ENCODE measurements around the gene CEP162.
"Not testable (repeated sequence)": the region's sequence is repeated elsewhere in the genome, so short reads cannot be mapped to it uniquely, and the experiment has no call there.

CEP162 gene

DNA sequence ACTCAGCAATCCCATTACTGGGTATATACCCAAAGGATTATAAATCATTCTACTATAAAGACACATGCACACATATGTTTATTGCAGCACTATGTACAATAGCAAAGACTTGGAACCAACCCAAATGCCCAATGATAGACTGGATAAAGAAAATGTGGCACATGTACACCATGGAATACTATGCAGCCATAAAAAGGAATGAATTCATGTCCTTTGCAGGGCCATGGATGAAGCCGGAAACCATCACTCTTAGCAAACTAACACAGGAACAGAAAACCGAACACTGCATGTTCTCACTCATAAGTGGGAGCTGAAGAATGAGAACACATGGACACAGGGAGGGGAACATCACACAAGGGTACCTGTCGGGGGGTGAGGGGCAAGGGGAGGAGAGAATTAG is 63.1 kb downstream of the CEP162 start:
- H3K9me3 ChIP-seq (ENCODE audit: control insufficient read depth, low read length); H3K27me3 ChIP-seq (ENCODE audit: control insufficient read depth, insufficient read depth, low read length, poor library complexity, severe bottlenecking); H3K27ac ChIP-seq (ENCODE audit: insufficient read depth, low read depth, low read length, poor library complexity, severe bottlenecking); H3K4me3 ChIP-seq (ENCODE audit: insufficient read depth, low read depth, low read length); H3K4me1 ChIP-seq (ENCODE audit: control insufficient read depth, insufficient read depth, low read length); H3K36me3 ChIP-seq (ENCODE audit: control insufficient read depth, insufficient read depth, low read length): not testable (repeated sequence)
- WGBS, 2 experiments: 86 to 94% methylated on average over 3 of the region's 3 CpGs

DNA sequence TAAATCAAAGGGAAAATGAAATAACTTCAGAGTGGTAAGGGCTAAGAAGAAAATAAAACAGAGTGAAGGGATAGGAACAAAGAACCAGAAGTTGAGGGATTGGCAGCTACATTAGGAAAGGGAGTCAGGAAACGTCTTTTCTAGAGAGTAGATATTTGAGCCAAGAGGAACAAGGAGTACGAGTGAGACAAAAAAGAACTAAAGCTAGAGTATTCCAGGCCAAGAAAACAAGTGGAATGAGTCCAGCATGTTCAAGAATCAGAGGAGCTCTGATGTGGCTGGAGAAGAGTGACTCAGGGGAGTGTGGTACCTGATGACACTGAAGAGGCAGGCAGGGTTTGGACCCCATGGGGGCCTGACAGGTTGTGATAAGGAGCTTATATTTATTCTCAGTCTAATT is 66.3 kb downstream of the CEP162 start:
- Histone ChIP-seq H3K36me3 (ENCODE audit: control insufficient read depth, insufficient read depth, low read length) (peaks cover 2% of the 10 kb centered on the region), H3K4me3 (ENCODE audit: insufficient read depth, low read depth, low read length) (no peak overlapping the region), H3K27me3 (ENCODE audit: control insufficient read depth, insufficient read depth, low read length, poor library complexity, severe bottlenecking) (no peaks in the 10 kb centered on the region), H3K27ac (ENCODE audit: insufficient read depth, low read depth, low read length, poor library complexity, severe bottlenecking) (no peak overlapping the region), H3K4me1 (ENCODE audit: control insufficient read depth, insufficient read depth, low read length) (no peaks in the 10 kb centered on the region), H3K9me3 (ENCODE audit: control insufficient read depth, low read length) (no peaks in the 10 kb centered on the region)
- 90 to 91% methylated on average over 2 of the region's 2 CpGs for WGBS, 2 experiments

DNA sequence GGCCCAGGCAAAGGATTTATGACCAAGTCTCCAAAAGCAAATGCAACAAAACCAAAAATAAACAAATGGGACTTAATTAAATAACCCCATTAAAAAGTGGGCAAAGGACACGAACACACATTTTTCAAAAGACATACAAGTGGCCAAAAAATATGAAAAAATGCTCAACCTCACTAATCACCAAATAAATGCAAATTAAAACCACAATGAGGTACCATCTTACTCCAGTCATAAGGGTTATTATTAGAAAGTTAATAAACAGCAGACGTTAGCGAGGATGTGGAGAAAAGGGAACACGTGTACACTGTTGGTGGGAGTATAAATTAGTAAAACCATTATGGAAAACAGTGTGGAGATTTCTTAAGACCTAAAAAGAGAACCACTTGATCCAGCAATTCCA is 71.1 kb downstream of the CEP162 start:
- H3K4me1 ChIP-seq (ENCODE audit: control insufficient read depth, insufficient read depth, low read length): no peaks in the 10 kb centered on the region
- H3K9me3 ChIP-seq (ENCODE audit: control insufficient read depth, low read length): no peaks in the 10 kb centered on the region
- H3K27ac ChIP-seq (ENCODE audit: insufficient read depth, low read depth, low read length, poor library complexity, severe bottlenecking): no peak overlapping the region
- H3K4me3 ChIP-seq (ENCODE audit: insufficient read depth, low read depth, low read length): no peak overlapping the region
- H3K36me3 ChIP-seq (ENCODE audit: control insufficient read depth, insufficient read depth, low read length): peaks cover 3% of the 10 kb centered on the region
- 96 to 100% methylated on average over 1 to 4 of the region's 4 CpGs for WGBS, 2 experiments
- no peaks in the 10 kb centered on the region for H3K27me3 ChIP-seq (ENCODE audit: control insufficient read depth, insufficient read depth, low read length, poor library complexity, severe bottlenecking)

DNA sequence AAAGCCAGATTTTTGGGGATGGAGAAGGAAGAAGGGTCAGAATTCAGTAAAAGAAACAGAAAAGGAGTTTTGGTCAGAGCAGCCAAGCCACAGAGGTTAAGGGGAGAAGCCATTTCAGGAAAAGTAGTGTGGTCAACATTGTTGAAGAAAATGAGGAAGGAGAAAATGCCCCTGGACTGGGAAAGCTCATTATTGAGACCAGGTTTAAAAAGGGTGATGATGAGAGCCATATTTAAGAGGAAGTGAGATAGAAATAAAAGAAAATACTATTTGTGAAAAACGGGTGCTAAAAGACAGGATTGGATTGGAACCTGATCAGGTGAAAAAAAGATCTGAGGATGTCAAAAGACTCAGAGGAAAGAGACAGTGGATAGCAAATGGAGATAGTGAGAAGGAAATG is 75.8 kb downstream of the CEP162 start:
- no peaks in the 10 kb centered on the region for H3K27me3 ChIP-seq (ENCODE audit: control insufficient read depth, insufficient read depth, low read length, poor library complexity, severe bottlenecking)

DNA sequence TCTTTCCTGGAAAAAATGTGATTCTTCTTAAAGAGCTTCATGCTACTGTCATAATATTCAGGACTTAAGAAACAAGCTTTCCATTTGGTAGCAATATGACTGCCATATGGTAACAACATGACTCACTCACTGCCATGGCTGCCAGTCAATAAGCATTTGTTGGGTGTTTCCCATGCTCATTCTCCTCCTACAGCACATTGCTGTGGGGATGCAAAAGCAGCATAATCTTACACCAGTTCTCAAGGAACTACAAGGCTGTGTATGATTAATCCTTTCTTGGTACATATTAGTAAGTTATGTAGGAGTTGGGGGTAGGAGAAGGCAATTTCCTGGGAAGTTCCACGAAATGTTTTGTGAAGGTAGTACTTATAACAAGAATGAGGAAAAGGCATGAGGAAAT is 76.7 kb downstream of the CEP162 start:
- no peak overlapping the region for H3K27ac ChIP-seq (ENCODE audit: insufficient read depth, low read depth, low read length, poor library complexity, severe bottlenecking)
- no peaks in the 10 kb centered on the region for H3K27me3 ChIP-seq (ENCODE audit: control insufficient read depth, insufficient read depth, low read length, poor library complexity, severe bottlenecking)
- H3K4me3 ChIP-seq (ENCODE audit: insufficient read depth, low read depth, low read length): no peak overlapping the region
- WGBS, 2 experiments: 93% methylated on average over 1 of the region's 1 CpG
- no peaks in the 10 kb centered on the region for H3K4me1 ChIP-seq (ENCODE audit: control insufficient read depth, insufficient read depth, low read length)
- H3K9me3 ChIP-seq (ENCODE audit: control insufficient read depth, low read length): no peaks in the 10 kb centered on the region
- H3K36me3 ChIP-seq (ENCODE audit: control insufficient read depth, insufficient read depth, low read length): peaks cover 3% of the 10 kb centered on the region

More for the DNA sequence above, 75.8 kb downstream of the CEP162 start:
- WGBS, 2 experiments: 89 to 93% methylated on average over 1 of the region's 1 CpG
- no peaks in the 10 kb centered on the region for H3K9me3 ChIP-seq (ENCODE audit: control insufficient read depth, low read length)
- no peak overlapping the region for H3K4me3 ChIP-seq (ENCODE audit: insufficient read depth, low read depth, low read length)
- H3K4me1 ChIP-seq (ENCODE audit: control insufficient read depth, insufficient read depth, low read length): no peaks in the 10 kb centered on the region
- H3K36me3 ChIP-seq (ENCODE audit: control insufficient read depth, insufficient read depth, low read length): peaks cover 3% of the 10 kb centered on the region
- no peak overlapping the region for H3K27ac ChIP-seq (ENCODE audit: insufficient read depth, low read depth, low read length, poor library complexity, severe bottlenecking)

DNA sequence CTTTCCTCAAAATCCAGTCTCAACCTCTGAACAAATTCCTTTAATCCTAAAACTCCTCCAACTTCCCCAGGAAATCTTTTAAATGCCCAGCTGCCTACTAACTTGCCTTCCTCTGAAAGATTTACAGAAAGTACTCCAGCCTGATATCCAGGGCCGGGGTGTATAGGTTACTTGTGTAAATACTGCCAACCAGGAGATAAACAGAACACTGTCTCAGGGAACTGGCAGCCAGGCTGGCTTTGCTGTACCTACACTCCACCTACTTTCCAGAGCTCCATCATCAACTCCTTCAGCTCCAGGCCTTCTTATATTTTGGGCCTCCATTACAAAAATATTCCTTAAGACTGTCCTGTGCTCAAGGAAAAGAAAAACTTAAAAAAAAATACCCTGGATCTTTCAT is 85.9 kb downstream of the CEP162 start:
- Histone ChIP-seq H3K27me3 (ENCODE audit: control insufficient read depth, insufficient read depth, low read length, poor library complexity, severe bottlenecking) (no peaks in the 10 kb centered on the region), H3K4me1 (ENCODE audit: control insufficient read depth, insufficient read depth, low read length) (no peaks in the 10 kb centered on the region), H3K9me3 (ENCODE audit: control insufficient read depth, low read length) (no peaks in the 10 kb centered on the region), H3K27ac (ENCODE audit: insufficient read depth, low read depth, low read length, poor library complexity, severe bottlenecking) (no peak overlapping the region), H3K36me3 (ENCODE audit: control insufficient read depth, insufficient read depth, low read length) (no peaks in the 10 kb centered on the region), H3K4me3 (ENCODE audit: insufficient read depth, low read depth, low read length) (no peak overlapping the region)
- 93 to 100% methylated on average over 1 of the region's 1 CpG for WGBS, 2 experiments

DNA sequence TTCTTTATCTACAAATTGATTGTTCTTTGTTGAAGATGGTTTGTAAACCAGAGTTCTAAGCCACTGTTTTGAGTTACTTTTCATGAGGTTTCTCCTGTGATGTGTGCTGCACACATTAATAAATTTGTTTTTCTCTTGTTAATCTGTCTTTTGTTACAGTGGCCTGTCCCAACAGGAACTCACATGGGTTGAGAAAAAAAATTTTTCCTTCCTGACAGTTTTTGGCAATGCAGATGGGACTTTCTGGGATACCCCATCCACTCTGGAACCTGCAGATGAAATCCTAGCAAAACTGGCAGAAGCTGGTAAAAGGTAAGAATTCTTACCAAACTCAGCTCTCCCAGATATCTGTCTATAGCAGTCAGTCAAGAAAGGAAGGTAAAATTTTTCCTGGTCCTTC is 88.1 kb downstream of the CEP162 start:
- H3K36me3 ChIP-seq (ENCODE audit: control insufficient read depth, insufficient read depth, low read length): peaks cover 4% of the 10 kb centered on the region
- H3K27me3 ChIP-seq (ENCODE audit: control insufficient read depth, insufficient read depth, low read length, poor library complexity, severe bottlenecking): no peaks in the 10 kb centered on the region
- H3K9me3 ChIP-seq (ENCODE audit: control insufficient read depth, low read length): no peaks in the 10 kb centered on the region
- no peak overlapping the region for H3K4me3 ChIP-seq (ENCODE audit: insufficient read depth, low read depth, low read length)
- H3K27ac ChIP-seq (ENCODE audit: insufficient read depth, low read depth, low read length, poor library complexity, severe bottlenecking): no peak overlapping the region
- H3K4me1 ChIP-seq (ENCODE audit: control insufficient read depth, insufficient read depth, low read length): no peaks in the 10 kb centered on the region

DNA sequence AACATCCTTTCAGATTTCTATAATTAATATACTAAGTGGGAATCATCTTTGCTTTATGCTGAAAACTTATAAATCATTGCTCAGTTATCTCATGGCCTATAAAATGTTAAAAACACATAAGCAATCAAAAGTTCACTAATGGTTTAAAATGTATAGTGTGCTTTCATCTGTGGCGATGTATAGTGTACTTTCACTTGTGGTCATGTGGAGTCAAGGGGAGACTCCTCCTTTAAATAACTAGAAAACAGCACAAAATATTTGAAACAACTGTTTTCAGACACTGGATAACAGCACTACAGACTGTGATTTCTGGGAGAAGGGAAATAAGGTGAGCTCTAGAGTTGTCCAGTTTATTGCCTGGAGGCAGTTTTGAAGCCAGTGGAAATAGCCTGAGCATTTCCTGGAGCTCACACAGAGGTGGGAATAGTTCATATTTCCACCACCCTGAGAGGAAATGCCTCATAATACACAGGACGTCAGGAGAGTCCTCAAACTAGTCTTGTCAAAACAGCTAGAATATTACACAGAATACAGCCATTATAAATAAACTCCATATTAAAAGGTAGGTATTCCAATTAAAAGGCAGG is 89.4 kb downstream of the CEP162 start:
- no peak overlapping the region for H3K4me3 ChIP-seq (ENCODE audit: insufficient read depth, low read depth, low read length)
- H3K27me3 ChIP-seq (ENCODE audit: control insufficient read depth, insufficient read depth, low read length, poor library complexity, severe bottlenecking): no peaks in the 10 kb centered on the region
- H3K36me3 ChIP-seq (ENCODE audit: control insufficient read depth, insufficient read depth, low read length): peaks cover 11% of the 10 kb centered on the region
- no peak overlapping the region for H3K27ac ChIP-seq (ENCODE audit: insufficient read depth, low read depth, low read length, poor library complexity, severe bottlenecking)
- 86 to 100% methylated on average over 1 of the region's 2 CpGs for WGBS, 2 experiments
- no peaks in the 10 kb centered on the region for H3K9me3 ChIP-seq (ENCODE audit: control insufficient read depth, low read length)
- no peaks in the 10 kb centered on the region for H3K4me1 ChIP-seq (ENCODE audit: control insufficient read depth, insufficient read depth, low read length)

DNA sequence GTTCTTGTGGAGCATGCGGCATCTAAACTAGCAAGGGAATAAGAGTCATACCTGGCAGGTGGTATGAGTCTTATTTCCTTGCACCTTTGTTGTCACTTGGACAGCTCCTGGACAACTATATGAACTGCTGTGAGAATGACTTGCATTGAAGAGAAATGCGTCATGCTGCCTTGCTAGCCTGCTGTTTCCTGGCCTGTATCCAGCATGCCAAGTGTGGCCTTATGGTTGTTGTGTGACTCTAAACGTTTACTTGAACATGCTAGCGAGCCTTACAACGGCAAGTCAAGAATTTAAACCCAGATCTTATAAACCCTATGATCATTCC is 90.4 kb downstream of the CEP162 start:
- Histone ChIP-seq H3K36me3 (ENCODE audit: control insufficient read depth, insufficient read depth, low read length) (peaks cover 11% of the 10 kb centered on the region), H3K4me1 (ENCODE audit: control insufficient read depth, insufficient read depth, low read length) (no peaks in the 10 kb centered on the region), H3K27ac (ENCODE audit: insufficient read depth, low read depth, low read length, poor library complexity, severe bottlenecking) (no peak overlapping the region), H3K9me3 (ENCODE audit: control insufficient read depth, low read length) (no peaks in the 10 kb centered on the region), H3K27me3 (ENCODE audit: control insufficient read depth, insufficient read depth, low read length, poor library complexity, severe bottlenecking) (no peaks in the 10 kb centered on the region), H3K4me3 (ENCODE audit: insufficient read depth, low read depth, low read length) (no peak overlapping the region)
- 92 to 97% methylated on average over 5 of the region's 5 CpGs for WGBS, 2 experiments

DNA sequence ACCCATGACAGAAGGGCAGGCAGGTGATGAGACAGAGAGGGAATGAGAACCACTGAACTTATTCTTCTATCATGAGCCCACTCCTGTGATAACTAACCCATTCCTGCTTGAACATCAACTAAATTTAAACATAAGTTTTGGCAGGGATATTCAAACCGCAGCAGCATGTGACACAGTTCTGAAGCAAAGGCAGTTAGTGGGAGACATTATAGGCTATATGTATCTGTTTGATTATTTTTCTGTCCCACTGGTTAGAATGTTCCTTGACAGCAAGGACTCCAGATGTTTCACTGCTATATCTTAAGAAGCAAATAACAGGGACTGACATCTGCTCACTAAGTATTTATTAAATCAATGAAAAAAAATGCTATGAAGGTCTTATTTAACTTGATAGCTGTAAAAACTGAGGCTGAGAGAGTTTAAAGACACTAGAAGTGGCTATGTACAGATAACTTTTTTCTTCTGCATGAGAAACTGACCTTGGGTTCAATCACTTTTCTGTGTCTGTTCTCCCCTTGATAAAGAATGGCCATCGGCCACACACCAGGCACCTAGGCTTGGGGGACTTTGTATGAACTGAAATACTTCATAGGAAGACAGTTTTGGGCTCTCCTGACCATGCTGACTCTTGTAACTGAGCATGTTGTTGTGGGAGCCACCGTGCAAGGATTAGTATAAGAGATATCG is 90.9 kb downstream of the CEP162 start:
- H3K9me3 ChIP-seq (ENCODE audit: control insufficient read depth, low read length): no peaks in the 10 kb centered on the region
- H3K36me3 ChIP-seq (ENCODE audit: control insufficient read depth, insufficient read depth, low read length): peaks cover 11% of the 10 kb centered on the region
- no peak overlapping the region for H3K27ac ChIP-seq (ENCODE audit: insufficient read depth, low read depth, low read length, poor library complexity, severe bottlenecking)
- no peaks in the 10 kb centered on the region for H3K4me1 ChIP-seq (ENCODE audit: control insufficient read depth, insufficient read depth, low read length)
- H3K27me3 ChIP-seq (ENCODE audit: control insufficient read depth, insufficient read depth, low read length, poor library complexity, severe bottlenecking): no peaks in the 10 kb centered on the region
- H3K4me3 ChIP-seq (ENCODE audit: insufficient read depth, low read depth, low read length): no peak overlapping the region
- WGBS, 2 experiments: 97 to 98% methylated on average over 4 of the region's 4 CpGs

DNA sequence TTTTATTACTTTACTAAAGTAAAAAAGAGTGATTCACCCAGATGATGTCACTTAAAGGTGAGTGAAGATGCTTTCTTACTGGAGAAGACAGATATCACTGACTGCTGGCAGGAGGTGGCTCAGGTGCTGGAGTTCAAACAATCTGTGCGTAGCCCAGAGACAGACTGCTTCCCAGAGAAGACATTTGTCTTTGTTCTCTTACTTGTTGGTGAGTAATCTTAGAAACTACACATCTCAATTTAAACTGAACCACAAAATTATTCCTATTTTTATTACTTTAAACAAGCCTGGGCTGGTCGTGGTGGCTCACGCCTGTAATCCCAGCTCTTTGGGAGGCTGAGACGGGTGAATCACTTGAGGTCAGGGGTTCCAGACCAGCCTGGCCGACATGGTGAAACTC is 92.2 kb downstream of the CEP162 start:
- WGBS, 2 experiments: 88 to 94% methylated on average over 5 of the region's 5 CpGs
- Histone ChIP-seq H3K27ac (ENCODE audit: insufficient read depth, low read depth, low read length, poor library complexity, severe bottlenecking) (no peak overlapping the region), H3K9me3 (ENCODE audit: control insufficient read depth, low read length) (no peaks in the 10 kb centered on the region), H3K4me3 (ENCODE audit: insufficient read depth, low read depth, low read length) (no peak overlapping the region), H3K4me1 (ENCODE audit: control insufficient read depth, insufficient read depth, low read length) (no peaks in the 10 kb centered on the region), H3K36me3 (ENCODE audit: control insufficient read depth, insufficient read depth, low read length) (peaks cover 11% of the 10 kb centered on the region), H3K27me3 (ENCODE audit: control insufficient read depth, insufficient read depth, low read length, poor library complexity, severe bottlenecking) (no peaks in the 10 kb centered on the region)
